K562 (cell line): ENCODE data around the gene ABHD18. TPM values are rescaled to one million over a fixed set of nuclear protein-coding genes. Genes with fewer than 3 reads are reported as not detected.

ENCODE experiments used
- ATF7 ChIP-seq: fragments of 450-650 bp; IDR thresholded peaks from 2 replicates; pipeline ENCODE4 v1.7.1; 2014; ENCODE audit warnings: mild to moderate bottlenecking, moderate library complexity
- CGGBP1 ChIP-seq: fragments of 250-450 bp; sonication (Bioruptor Pico); IDR thresholded peaks from 2 replicates; pipeline ENCODE4 v1.9.0; 2021; ENCODE audit warnings: mild to moderate bottlenecking
- DNMT1 ChIP-seq: fragments of 450-650 bp; IDR thresholded peaks from 2 replicates; pipeline ENCODE4 v1.6.1; 2016; ENCODE audit warnings: antibody characterized with exemption, mild to moderate bottlenecking
- ELK1 ChIP-seq: sonication (generic); formaldehyde crosslinking; IDR thresholded peaks from 2 replicates; pipeline ENCODE4 v1.8.1; 2022; ENCODE audit warnings: missing genetic modification reagents
- FOSL1 ChIP-seq: fragments of 200-800 bp; sonication (Bioruptor generic); conservative IDR thresholded peaks from 2 replicates; pipeline ENCODE4 v1.6.1; 2016; ENCODE audit warnings: missing genetic modification characterization, missing compliant biosample characterization
- FOXK2 ChIP-seq, 2 experiments: fragments of 450-650 bp; IDR thresholded peaks in 1 of 2; conservative IDR thresholded peaks in 1 of 2; 2 replicates each; pipeline ENCODE4 v1.6.1; 2016; ENCODE audit warnings: low read depth in 2 of 2, mild to moderate bottlenecking in 1 of 2
- GATAD2A ChIP-seq: fragments of 450-650 bp; IDR thresholded peaks from 2 replicates; pipeline ENCODE4 v1.6.1; 2017
- ILF3 ChIP-seq: fragments of 450-650 bp; IDR thresholded peaks from 2 replicates; pipeline ENCODE4 v1.6.1; 2018; ENCODE audit warnings: antibody characterized with exemption, mild to moderate bottlenecking, moderate library complexity, borderline replicate concordance
- KAT8 ChIP-seq: fragments of 450-650 bp; IDR thresholded peaks from 2 replicates; pipeline ENCODE4 v1.6.1; 2016; ENCODE audit warnings: low read depth, mild to moderate bottlenecking
- KDM2B ChIP-seq: fragments of 250-450 bp; sonication (Bioruptor Pico); IDR thresholded peaks from 2 replicates; pipeline ENCODE4 v1.8.0; 2021; ENCODE audit warnings: mild to moderate bottlenecking, moderate library complexity
- MED1 ChIP-seq: sonication (generic); formaldehyde crosslinking; IDR thresholded peaks from 2 replicates; pipeline ENCODE4 v1.8.1; 2023; ENCODE audit warnings: missing genetic modification reagents, borderline replicate concordance
- NFATC3 ChIP-seq: fragments of 450-650 bp; IDR thresholded peaks from 2 replicates; pipeline ENCODE4 v1.6.1; 2017; ENCODE audit warnings: mild to moderate bottlenecking
- PCBP1 ChIP-seq: fragments of 200-400 bp; formaldehyde crosslinking; IDR thresholded peaks from 2 replicates; pipeline ENCODE4 v1.6.1; 2018; ENCODE audit warnings: mild to moderate bottlenecking, low read depth, low read length; ENCODE audit not compliant: poor library complexity, severe bottlenecking
- PHF8 ChIP-seq: fragments of 200-600 bp; sonication (generic); IDR thresholded peaks from 2 replicates; pipeline ENCODE4 v1.6.1; 2012; ENCODE audit warnings: mixed run types, mild to moderate bottlenecking, inconsistent platforms, low read length, moderate library complexity, borderline replicate concordance
- SRF ChIP-seq, 2 experiments: fragments of 250-450, 450-650 bp in 1 of 2; sonication (Bioruptor Pico) in 1 of 2; sonication (generic) in 1 of 2; formaldehyde crosslinking; IDR thresholded peaks; 2 replicates each; pipeline versions ENCODE4 v1.5.0 to v1.5.1; 2020 to 2022; ENCODE audit warnings: mild to moderate bottlenecking in 1 of 2, missing genetic modification reagents in 1 of 2
- STAG1 ChIP-seq: sonication (generic); formaldehyde crosslinking; IDR thresholded peaks from 2 replicates; pipeline ENCODE4 v1.5.0; 2020; ENCODE audit warnings: missing genetic modification reagents, borderline replicate concordance
- TAF1 ChIP-seq: IDR thresholded peaks from 2 replicates; pipeline ENCODE4 v1.6.1; 2011; ENCODE audit warnings: mild to moderate bottlenecking, low read length, moderate library complexity; ENCODE audit not compliant: insufficient read depth, control insufficient read depth, severe bottlenecking; ENCODE audit errors: extremely low read depth
- TCFL5 ChIP-seq: fragments of 250-450 bp; sonication (Bioruptor Pico); conservative IDR thresholded peaks from 2 replicates; pipeline ENCODE4 v1.6.1; 2021; ENCODE audit warnings: mild to moderate bottlenecking, moderate library complexity, matching md5 sums
- TGIF2 ChIP-seq: sonication (generic); formaldehyde crosslinking; IDR thresholded peaks from 2 replicates; pipeline ENCODE4 v1.8.1; 2022; ENCODE audit warnings: mild to moderate bottlenecking, missing genetic modification reagents, moderate library complexity
- TSC22D4 ChIP-seq: fragments of 450-650 bp; IDR thresholded peaks from 2 replicates; pipeline ENCODE4 v1.6.1; 2016; ENCODE audit warnings: missing genetic modification characterization, missing biosample characterization, control low read depth
- ZBED1 ChIP-seq: IDR thresholded peaks from 2 replicates; pipeline ENCODE4 v1.6.1; 2014
- ZNF436 ChIP-seq: fragments of 250-450, 450-650 bp; sonication (Bioruptor Pico); formaldehyde crosslinking; IDR thresholded peaks from 2 replicates; pipeline ENCODE4 v1.7.0; 2020; ENCODE audit warnings: mild to moderate bottlenecking
- polyA plus RNA-seq, 8 experiments: library from polyadenylated mRNA; depleted of rRNA in 4 of 8; stranded (reverse) in 5 of 8; unstranded in 3 of 8; fragments of >200 nt; fragmentation: Nextera tagmentation in 2 of 8; fragmentation: Illumina TruSeq in 1 of 8; extraction: Ambion mirVana in 2 of 8; extraction: Trizol in 1 of 8; gene quantifications; 2 replicates each; pipeline versions ENCODE4 v1.2.1 to v1.2.3, GENCODE V29; 2011 to 2014; ENCODE audit warnings: inconsistent platforms in 1 of 8, missing spikeins in 1 of 8
- total RNA-seq, 7 experiments: library from RNA; depleted of rRNA in 6 of 7; stranded (reverse); fragments of >200 nt in 6 of 7; fragmentation: Illumina TruSeq in 2 of 7; extraction: Trizol in 2 of 7; gene quantifications; 2 replicates each; pipeline versions ENCODE4 v1.2.1 to v1.2.3, GENCODE V29; 2011 to 2021; ENCODE audit warnings: low replicate concordance in 1 of 7
- TF ChIP-seq, protein P1 (sequence below): fragments of 450-650 bp; conservative IDR thresholded peaks from 2 replicates; pipeline ENCODE4 v1.6.1; 2016; ENCODE audit warnings: missing genetic modification characterization, low read depth, mild to moderate bottlenecking, control low read depth, missing compliant biosample characterization
- TF ChIP-seq, protein P2 (sequence below): IDR thresholded peaks from 2 replicates; pipeline ENCODE4 v1.6.1; 2011; ENCODE audit not compliant: insufficient read length; ENCODE audit errors: extremely low read depth
- TF ChIP-seq, protein P3 (sequence below): fragments of 250-450 bp; sonication (Bioruptor Pico); IDR thresholded peaks from 2 replicates; pipeline ENCODE4 v1.8.0; 2021; ENCODE audit warnings: borderline replicate concordance, mild to moderate bottlenecking, moderate library complexity; ENCODE audit not compliant: poor library complexity, severe bottlenecking

Gene ABHD18
- total and polyA plus RNA-seq, 9 of the 15 experiments (the other 6 are each of a cell fraction or from before 2014, with no cell fraction given): 6.1 to 25.0 (median 16.0) TPM

- TF ChIP-seq, protein P1, sequence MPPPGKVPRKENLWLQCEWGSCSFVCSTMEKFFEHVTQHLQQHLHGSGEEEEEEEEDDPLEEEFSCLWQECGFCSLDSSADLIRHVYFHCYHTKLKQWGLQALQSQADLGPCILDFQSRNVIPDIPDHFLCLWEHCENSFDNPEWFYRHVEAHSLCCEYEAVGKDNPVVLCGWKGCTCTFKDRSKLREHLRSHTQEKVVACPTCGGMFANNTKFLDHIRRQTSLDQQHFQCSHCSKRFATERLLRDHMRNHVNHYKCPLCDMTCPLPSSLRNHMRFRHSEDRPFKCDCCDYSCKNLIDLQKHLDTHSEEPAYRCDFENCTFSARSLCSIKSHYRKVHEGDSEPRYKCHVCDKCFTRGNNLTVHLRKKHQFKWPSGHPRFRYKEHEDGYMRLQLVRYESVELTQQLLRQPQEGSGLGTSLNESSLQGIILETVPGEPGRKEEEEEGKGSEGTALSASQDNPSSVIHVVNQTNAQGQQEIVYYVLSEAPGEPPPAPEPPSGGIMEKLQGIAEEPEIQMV (tag): no peak
- TF ChIP-seq TCFL5 (no peak), CGGBP1 (CRISPR knock-in tag) (no peak), TGIF2 (CRISPR knock-in tag) (no peak), KDM2B (CRISPR knock-in tag) (no peak), ZNF436 (no peak), TAF1 (peak; percentile 73), ATF7 (peak; percentile 82), KAT8 (no peak), MED1 (CRISPR knock-in tag) (no peak), PHF8 (peak; percentile 83), TSC22D4 (tag) (no peak), PCBP1 (no peak), ILF3 (no peak), ZBED1 (no peak; the same call in 1 of the 2 replicates), FOSL1 (tag) (no peak), STAG1 (CRISPR knock-in tag) (no peak), DNMT1 (no peak), GATAD2A (no peak), NFATC3 (no peak), ELK1 (CRISPR knock-in tag) (no peak), SRF (CRISPR knock-in tag; IDR thresholded peaks at IDR 0.05) (peak in 1 of 2 experiments; percentile 87; a peak in 2 of 4 replicates), FOXK2 (conservative IDR thresholded peaks at IDR 0.05 in 1 of 2, IDR thresholded peaks at IDR 0.05 in 1 of 2; ENCODE audit: low read depth in 2 of 2) (peak; percentile 84 to 89)
- TF ChIP-seq, protein P2, sequence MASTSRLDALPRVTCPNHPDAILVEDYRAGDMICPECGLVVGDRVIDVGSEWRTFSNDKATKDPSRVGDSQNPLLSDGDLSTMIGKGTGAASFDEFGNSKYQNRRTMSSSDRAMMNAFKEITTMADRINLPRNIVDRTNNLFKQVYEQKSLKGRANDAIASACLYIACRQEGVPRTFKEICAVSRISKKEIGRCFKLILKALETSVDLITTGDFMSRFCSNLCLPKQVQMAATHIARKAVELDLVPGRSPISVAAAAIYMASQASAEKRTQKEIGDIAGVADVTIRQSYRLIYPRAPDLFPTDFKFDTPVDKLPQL: no peak
- TF ChIP-seq, protein P3, sequence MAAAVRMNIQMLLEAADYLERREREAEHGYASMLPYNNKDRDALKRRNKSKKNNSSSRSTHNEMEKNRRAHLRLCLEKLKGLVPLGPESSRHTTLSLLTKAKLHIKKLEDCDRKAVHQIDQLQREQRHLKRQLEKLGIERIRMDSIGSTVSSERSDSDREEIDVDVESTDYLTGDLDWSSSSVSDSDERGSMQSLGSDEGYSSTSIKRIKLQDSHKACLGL (CRISPR knock-in tag): no peak
These were observed at the start of gene ABHD18, which contains the start of gene MFSD8 (continued) for GRCh38 chr4:127965062-127965802.
